Activated CD8-positive, alpha-beta memory T cell treated with anti-CD3 and anti-CD28 coated beads, Interleukin-2, amount 10 ng/mL, durations not matched to agents 7 days and 5 days (primary cell): Measurements from ENCODE around the gene CC2D2B. TPM values are rescaled to one million over a fixed set of nuclear protein-coding genes. Genes with fewer than 3 reads are reported as not detected.
"Not testable (repeated sequence)": the region's sequence is repeated elsewhere in the genome, so short reads cannot be mapped to it uniquely, and the experiment has no call there.

ENCODE experiments used
- ATAC-seq: fragments of 150-1000 bp; cut with Tn5 transposase; one replicate; pipeline ENCODE4 v1.10.0; 2021; ENCODE audit warnings: moderate library complexity
- CTCF ChIA-PET: fragments of 350-600 bp; sonication (Branson Sonifier 250); formaldehyde crosslinking; loops from one replicate; lab custom pipeline; 2021; ENCODE audit warnings: antibody characterized with exemption; lab: Charles Lee
- DNase-seq: peaks from one replicate; pipeline ENCODE4 v3.0.0-alpha.2; 2020
- H3K27ac Mint-ChIP-seq: one replicate; pipeline ENCODE4 v1.8.0; 2021; ENCODE audit warnings: mild to moderate bottlenecking, mixed read lengths
- H3K27me3 Mint-ChIP-seq: one replicate; pipeline ENCODE4 v1.8.0; 2021; ENCODE audit warnings: mixed read lengths
- H3K36me3 Mint-ChIP-seq: one replicate; pipeline ENCODE4 v1.8.0; 2021; ENCODE audit warnings: mild to moderate bottlenecking, mixed read lengths
- H3K4me1 Mint-ChIP-seq: one replicate; pipeline ENCODE4 v1.8.0; 2021; ENCODE audit warnings: mixed read lengths
- H3K4me3 Mint-ChIP-seq: one replicate; pipeline ENCODE4 v1.8.0; 2021; ENCODE audit warnings: mild to moderate bottlenecking, moderate library complexity, mixed read lengths
- H3K9me3 Mint-ChIP-seq: one replicate; pipeline ENCODE4 v1.8.0; 2022; ENCODE audit warnings: low read depth, mixed read lengths
- total RNA-seq, 2 experiments: library from RNA; stranded (reverse); gene quantifications; one replicate each; pipeline ENCODE4 v1.2.3, GENCODE V29; 2021

Gene CC2D2B
- total RNA-seq, 2 experiments from 2014 or later: 3.0 to 4.2 TPM

DNA sequence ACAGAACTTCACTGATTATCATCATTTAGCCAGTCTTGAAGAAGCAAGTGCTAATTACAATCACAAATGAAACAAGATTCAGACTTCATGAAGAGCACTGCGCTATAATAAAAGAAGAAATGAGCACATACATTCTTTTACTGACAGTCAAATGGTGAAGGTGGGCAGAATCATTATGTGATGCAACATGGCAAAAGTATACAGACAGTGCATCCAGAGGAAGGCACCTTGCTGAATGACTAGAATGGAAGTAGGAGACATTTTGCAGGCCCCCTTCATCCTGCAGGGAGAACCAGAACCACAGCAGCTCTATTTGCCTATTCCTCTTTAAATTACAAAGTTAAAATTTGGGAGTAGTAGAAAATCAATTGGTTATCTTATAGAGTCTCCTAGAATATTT is 31.0 kb upstream of the CC2D2B start:
- Mint-ChIP-seq H3K27me3 (no peaks in the 10 kb centered on the region), H3K4me3 (no peak overlapping the region), H3K36me3 (peaks cover 56% of the 10 kb centered on the region), H3K4me1 (peaks cover 16% of the 10 kb centered on the region), H3K9me3 (no peaks in the 10 kb centered on the region), H3K27ac (no peak overlapping the region)
- DNase-seq (no peak), ATAC-seq (no peak)
- CTCF ChIA-PET: no interaction called here

DNA sequence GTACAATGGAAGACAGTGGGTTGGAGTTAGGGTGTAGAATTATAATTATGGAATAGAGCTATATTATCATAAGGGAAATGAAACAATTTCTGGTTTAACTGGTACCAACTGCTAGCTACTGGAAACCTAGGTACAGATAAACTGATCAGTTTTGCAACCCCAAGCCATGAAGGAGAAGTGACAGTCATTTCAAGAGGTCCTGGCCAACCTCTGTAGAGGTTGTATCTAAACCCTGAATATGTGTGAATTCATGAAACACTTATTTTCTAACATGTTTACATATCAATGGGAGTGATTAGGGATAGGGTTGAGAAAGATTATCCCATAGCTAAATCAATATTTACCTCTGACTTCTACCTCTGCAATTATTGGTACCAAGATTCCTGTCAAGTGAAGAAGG is 29.9 kb upstream of the CC2D2B start:
- no peak for ATAC-seq

DNA sequence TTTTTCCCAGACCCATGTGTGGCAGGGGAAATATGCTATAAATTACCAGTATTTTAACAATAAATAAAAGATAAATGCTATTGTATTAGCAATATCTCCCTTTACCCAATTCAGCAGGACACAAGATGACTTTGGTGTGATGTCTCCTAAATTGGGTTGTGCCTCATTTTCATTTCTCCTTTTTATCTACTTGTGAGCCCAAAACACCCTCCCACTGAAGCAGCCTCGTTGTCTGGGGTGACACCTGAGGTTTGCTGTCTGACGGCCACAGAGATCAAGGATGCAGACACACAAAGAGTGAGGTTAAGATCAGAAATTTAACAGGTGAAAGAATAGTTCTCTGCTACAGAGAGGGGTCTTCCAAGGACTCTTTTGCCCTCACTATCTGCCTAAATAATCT is 27.1 kb upstream of the CC2D2B start:
- Mint-ChIP-seq H3K27ac (peak overlapping the region; percentile 10), H3K4me3 (no peak overlapping the region), H3K36me3 (peaks cover 25% of the 10 kb centered on the region), H3K9me3 (no peaks in the 10 kb centered on the region), H3K27me3 (no peaks in the 10 kb centered on the region), H3K4me1 (peaks cover 18% of the 10 kb centered on the region)
- DNase-seq: no peak
- CTCF ChIA-PET: no interaction called here
- ATAC-seq: no peak

More for the DNA sequence above, 29.9 kb upstream of the CC2D2B start:
- Mint-ChIP-seq H3K27ac (no peak overlapping the region), H3K27me3 (no peaks in the 10 kb centered on the region), H3K4me1 (peaks cover 16% of the 10 kb centered on the region), H3K36me3 (peaks cover 50% of the 10 kb centered on the region), H3K4me3 (no peak overlapping the region), H3K9me3 (no peaks in the 10 kb centered on the region)
- DNase-seq: no peak
- CTCF ChIA-PET: interaction anchor here (1.1 kb wide), 1 partner anchor 184 kb away, joined by 5 read pairs; the partner anchor contains the start of gene TCTN3

GRCh38 chr10:95881316-95881715 is 26.5 kb upstream of the CC2D2B start:
- H3K27me3 Mint-ChIP-seq: no peaks in the 10 kb centered on the region
- no peaks in the 10 kb centered on the region for H3K9me3 Mint-ChIP-seq
- H3K36me3 Mint-ChIP-seq: peaks cover 23% of the 10 kb centered on the region
- ATAC-seq (no peak), DNase-seq (no peak)
- no peak overlapping the region for H3K4me3 Mint-ChIP-seq
- no peak overlapping the region for H3K27ac Mint-ChIP-seq
- H3K4me1 Mint-ChIP-seq: peaks cover 18% of the 10 kb centered on the region
- CTCF ChIA-PET: no interaction called here

DNA sequence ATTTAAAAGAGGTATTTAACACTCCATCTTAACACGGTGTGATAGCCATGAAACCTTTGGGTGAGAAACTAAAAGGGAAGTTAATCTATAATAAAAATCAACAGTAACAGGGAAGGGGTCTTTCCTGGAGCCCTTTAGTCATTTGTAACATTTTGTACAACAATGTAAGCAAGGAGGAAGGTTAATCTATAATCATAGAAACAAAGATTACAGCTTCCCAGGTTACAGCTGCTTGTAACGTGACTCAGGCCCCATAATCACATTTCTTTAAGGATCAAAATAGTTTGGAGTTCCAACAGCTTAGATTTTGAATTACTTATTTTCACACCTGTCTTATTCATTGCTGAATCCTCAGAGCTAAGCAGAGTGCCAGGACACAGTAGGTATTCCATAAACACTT is 17.9 kb upstream of the CC2D2B start:
- CTCF ChIA-PET: interaction anchor here (1.0 to 1.1 kb wide), 2 partner anchors 16 to 246 kb away, joined by 3 read pairs; no protein-coding TSS in a partner anchor
- Mint-ChIP-seq H3K27ac (no peak overlapping the region), H3K27me3 (no peaks in the 10 kb centered on the region), H3K4me1 (no peaks in the 10 kb centered on the region), H3K36me3 (peaks cover 41% of the 10 kb centered on the region), H3K4me3 (no peak overlapping the region), H3K9me3 (no peaks in the 10 kb centered on the region)
- ATAC-seq (no peak), DNase-seq (no peak)

DNA sequence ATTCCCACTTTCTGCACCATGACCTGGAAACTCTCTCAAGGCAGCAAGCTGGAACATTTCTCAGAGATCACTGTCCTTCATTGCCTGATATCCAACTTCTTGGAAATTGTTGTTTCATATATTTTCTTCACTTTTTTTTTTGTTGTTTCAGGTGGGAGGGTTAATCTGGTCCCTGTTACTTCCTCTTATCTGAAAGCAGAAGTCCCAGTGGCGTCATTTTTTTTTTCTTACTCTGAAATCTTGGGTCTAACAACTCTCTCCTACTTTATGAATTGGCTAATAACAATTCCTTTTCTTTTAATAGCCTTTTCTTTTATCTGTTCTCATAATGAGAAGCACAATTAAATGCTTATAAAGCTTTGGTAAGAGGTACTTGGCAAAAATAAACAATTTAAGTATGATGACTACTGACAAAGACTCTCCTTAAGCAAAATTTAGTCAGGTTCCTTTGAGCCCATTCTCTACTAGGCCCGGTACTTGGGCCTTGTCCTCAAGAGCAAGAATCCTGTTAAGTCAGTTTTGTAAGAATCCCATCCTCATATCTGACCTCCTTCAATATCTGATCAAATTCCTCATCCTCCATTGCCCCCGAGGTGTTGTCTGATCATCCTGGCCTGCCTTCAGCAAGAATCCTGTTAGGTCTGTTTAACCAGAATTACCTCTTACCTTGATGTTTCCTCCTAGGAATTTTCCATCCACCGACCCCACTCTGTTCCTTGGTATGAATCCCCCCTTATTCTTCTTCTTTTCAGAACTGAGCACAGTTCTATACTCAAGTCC is 11.5 kb upstream of the CC2D2B start:
- Mint-ChIP-seq H3K4me1 (no peaks in the 10 kb centered on the region), H3K27ac (no peak overlapping the region), H3K4me3 (no peak overlapping the region), H3K27me3 (no peaks in the 10 kb centered on the region), H3K9me3 (no peaks in the 10 kb centered on the region), H3K36me3 (peaks cover 38% of the 10 kb centered on the region)
- ATAC-seq: no peak
- CTCF ChIA-PET: interaction anchor here (1.5 kb wide), 1 partner anchor 202 kb away, joined by 7 read pairs; the partner anchor contains the start of gene TCTN3
- no peak for DNase-seq

- CTCF ChIA-PET: interaction anchor here (0.7 to 1.5 kb wide), 4 partner anchors 16 to 61 kb away, joined by 3 to 4 read pairs (median 3); no protein-coding TSS in a partner anchor
- not testable (repeated sequence) for H3K27ac Mint-ChIP-seq, H3K36me3 Mint-ChIP-seq, H3K27me3 Mint-ChIP-seq, ATAC-seq, DNase-seq, H3K9me3 Mint-ChIP-seq
- H3K4me3 Mint-ChIP-seq: peak overlapping the region; percentile 86
- H3K4me1 Mint-ChIP-seq: peaks cover 13% of the 10 kb centered on the region
Measured at GRCh38 chr10:95905897-95906580, 1.7 kb upstream of the CC2D2B start.

DNA sequence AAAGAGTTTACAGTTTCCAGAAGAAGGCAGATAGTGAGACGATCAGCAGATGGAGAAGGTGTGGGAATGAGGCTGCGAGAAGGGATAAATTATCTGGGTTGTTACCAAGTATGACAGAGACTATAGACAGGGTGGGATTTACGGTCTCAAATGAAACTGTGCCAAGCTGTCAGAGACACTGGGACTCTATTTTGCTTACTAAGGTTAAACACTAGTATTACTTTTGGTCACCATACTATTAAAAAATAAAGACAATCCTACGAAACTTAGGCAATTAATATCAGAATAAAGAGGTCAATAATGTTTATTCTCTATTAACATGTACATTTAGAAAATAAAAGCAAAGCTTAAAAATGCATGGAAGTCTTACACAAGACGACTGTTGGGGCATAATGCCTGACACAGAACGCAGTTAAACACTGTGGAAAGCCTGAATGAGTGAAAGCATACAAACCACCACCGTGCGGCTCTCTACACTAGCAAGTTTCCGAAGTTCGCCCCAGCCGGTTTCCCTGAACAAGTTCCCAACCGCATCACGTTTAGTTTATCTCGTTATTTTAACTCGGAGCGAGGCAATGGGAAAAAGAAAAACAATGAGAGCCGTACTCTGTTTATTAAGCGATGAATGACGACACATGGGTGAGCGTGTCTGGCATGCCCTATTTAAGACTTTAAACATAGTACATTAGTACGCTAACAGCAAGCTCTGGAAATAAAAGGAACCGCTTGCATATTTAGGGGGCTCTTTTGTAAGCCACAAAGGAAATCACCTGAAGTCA is 909 bp upstream of the CC2D2B start:
- H3K27me3 Mint-ChIP-seq: peaks cover 7% of the 10 kb centered on the region
- H3K9me3 Mint-ChIP-seq: no peaks in the 10 kb centered on the region
- peak overlapping the region; percentile 73 for H3K27ac Mint-ChIP-seq
- H3K4me3 Mint-ChIP-seq: peak overlapping the region; percentile 86
- peaks cover 13% of the 10 kb centered on the region for H3K4me1 Mint-ChIP-seq
- H3K36me3 Mint-ChIP-seq: peaks cover 8% of the 10 kb centered on the region
- peak; percentile 66 for DNase-seq
- CTCF ChIA-PET: interaction anchor here (0.7 to 2.3 kb wide), 5 partner anchors 42 to 387 kb away, joined by 3 to 18 read pairs (median 3); partner anchors contain the start of genes ALDH18A1 and TCTN3
- ATAC-seq: peak; percentile 48

- H3K9me3 Mint-ChIP-seq: no peaks in the 10 kb centered on the region
- H3K27me3 Mint-ChIP-seq: peaks cover 16% of the 10 kb centered on the region
Measured at GRCh38 chr10:95908450-95908849, 675 bp downstream of the CC2D2B start.

DNA sequence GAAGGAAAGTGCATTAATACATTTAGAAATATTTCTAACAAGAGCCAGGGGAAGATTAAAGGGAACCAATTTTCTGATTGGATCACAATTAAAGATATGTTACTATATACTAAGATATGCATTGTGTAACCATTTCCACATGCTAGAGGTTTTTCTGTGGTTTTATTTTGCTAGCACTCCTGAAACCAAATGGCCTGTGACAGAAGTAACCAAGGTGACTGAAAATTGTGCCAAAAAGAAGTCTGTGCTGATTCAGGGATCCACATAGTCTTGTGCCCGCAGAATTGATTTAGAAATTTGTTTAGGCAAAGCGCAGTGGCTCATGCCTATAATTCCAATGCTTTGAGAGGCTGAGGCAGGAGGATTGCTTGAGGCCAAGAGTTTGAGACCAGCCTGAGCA is 1.8 kb downstream of the CC2D2B start:
- H3K9me3 Mint-ChIP-seq: no peaks in the 10 kb centered on the region
- CTCF ChIA-PET: no interaction called here

More at GRCh38 chr10:95908450-95908849, 675 bp downstream of the CC2D2B start:
- H3K4me3 Mint-ChIP-seq: peak overlapping the region; percentile 86
- CTCF ChIA-PET: interaction anchor here (1.1 to 2.3 kb wide), 2 partner anchors 108 to 214 kb away, joined by 3 to 18 read pairs; partner anchors contain the start of gene TCTN3
- H3K36me3 Mint-ChIP-seq: peaks cover 5% of the 10 kb centered on the region
- DNase-seq: no peak
- peaks cover 13% of the 10 kb centered on the region for H3K4me1 Mint-ChIP-seq
- no peak for ATAC-seq
- no peak overlapping the region for H3K27ac Mint-ChIP-seq

GRCh38 chr10:95916039-95916438 is 8.3 kb downstream of the CC2D2B start:
- H3K9me3 Mint-ChIP-seq, CTCF ChIA-PET, H3K4me3 Mint-ChIP-seq, H3K4me1 Mint-ChIP-seq, H3K27ac Mint-ChIP-seq, ATAC-seq, DNase-seq, H3K36me3 Mint-ChIP-seq: not testable (repeated sequence)
- H3K27me3 Mint-ChIP-seq: peaks cover 48% of the 10 kb centered on the region

More for the DNA sequence above, 1.8 kb downstream of the CC2D2B start:
- Mint-ChIP-seq H3K4me1 (peaks cover 13% of the 10 kb centered on the region), H3K27ac (no peak overlapping the region), H3K27me3 (peaks cover 26% of the 10 kb centered on the region), H3K36me3 (peaks cover 5% of the 10 kb centered on the region), H3K4me3 (no peak overlapping the region)
- DNase-seq (no peak), ATAC-seq (no peak)

GRCh38 chr10:95920798-95921426 is 13.1 kb downstream of the CC2D2B start:
- no peak overlapping the region for H3K27ac Mint-ChIP-seq
- peaks cover 21% of the 10 kb centered on the region for H3K27me3 Mint-ChIP-seq
- peaks cover 2% of the 10 kb centered on the region for H3K36me3 Mint-ChIP-seq
- no peak for ATAC-seq
- CTCF ChIA-PET: no interaction called here
- no peaks in the 10 kb centered on the region for H3K9me3 Mint-ChIP-seq
- H3K4me1 Mint-ChIP-seq: no peaks in the 10 kb centered on the region
- H3K4me3 Mint-ChIP-seq: no peak overlapping the region
- no peak for DNase-seq
